Sigmoid colon (tissue), 7 donors: ENCODE data around the gene COQ8A. TPM values are rescaled to one million over a fixed set of nuclear protein-coding genes. Genes with fewer than 3 reads are reported as not detected.

ENCODE experiments used
- DNase-seq: peaks from one replicate; pipeline ENCODE4 v3.0.0-alpha.2; 2019
- H3K27ac ChIP-seq, 4 donors: fragments of 200-600 bp; sonication (generic); one replicate each; pipeline ENCODE4 v1.5.1; 2016 to 2019; ENCODE audit warnings: mild to moderate bottlenecking in 1 of 4
- H3K27me3 ChIP-seq, 3 donors: fragments of 200-600 bp; sonication (generic); one replicate each; pipeline ENCODE4 v1.5.1; 2019; ENCODE audit warnings: mild to moderate bottlenecking in 1 of 3
- H3K36me3 ChIP-seq, 4 donors: fragments of 200-600 bp; sonication (generic); one replicate each; pipeline ENCODE4 v1.5.1; 2016 to 2019
- H3K4me1 ChIP-seq, 4 donors: fragments of 200-600 bp; sonication (generic); one replicate each; pipeline ENCODE4 v1.5.1; 2017 to 2019
- H3K4me3 ChIP-seq, 4 donors: fragments of 200-600 bp; sonication (generic); one replicate each; pipeline ENCODE4 v1.5.1; 2017 to 2019; ENCODE audit warnings: mild to moderate bottlenecking in 2 of 4, moderate library complexity in 1 of 4
- H3K9me3 ChIP-seq, 4 donors: fragments of 200-600 bp in 3 of 4; sonication (generic) in 3 of 4; one replicate each; pipeline versions ENCODE4 v1.5.1 to v1.6.1; 2013 to 2019
- CTCF ChIP-seq, 4 experiments: fragments of 450-650 bp in 3 of 4; fragments of 200-600 bp in 1 of 4; IDR thresholded peaks; one replicate each; pipeline ENCODE4 v1.5.1; 2016 to 2019; ENCODE audit warnings: antibody characterized with exemption in 4 of 4, mild to moderate bottlenecking in 3 of 4, moderate library complexity in 2 of 4
- EP300 ChIP-seq, 4 donors: sonication (generic); formaldehyde crosslinking; IDR thresholded peaks; one replicate each; pipeline ENCODE4 v1.6.1; 2017; ENCODE audit warnings: antibody characterized with exemption in 4 of 4
- POLR2A ChIP-seq, 2 donors: fragments of 450-650 bp; IDR thresholded peaks; one replicate each; pipeline ENCODE4 v1.6.1; 2016; ENCODE audit warnings: antibody characterized with exemption in 2 of 2, mild to moderate bottlenecking in 2 of 2, moderate library complexity in 2 of 2
- POLR2AphosphoS5 ChIP-seq, 4 donors: sonication (generic); formaldehyde crosslinking; IDR thresholded peaks; one replicate each; pipeline ENCODE4 v1.6.1; 2017; ENCODE audit warnings: antibody characterized with exemption in 4 of 4
- WGBS, 2 donors: extraction: QIAGEN DNeasy Blood & Tissue Kit; methylation state at CpG; one replicate each; pipeline ENCODE4 v1.1.7; 2013; 5-methylcytosine and 5-hydroxymethylcytosine counted together
- intact Hi-C: fragments of 100-400 bp; cut with DNase I; formaldehyde crosslinking; loops from one replicate; pipeline ENCODE4 v1.15.1; 2023
- polyA plus RNA-seq, 3 donors: library from polyadenylated mRNA; stranded (reverse); fragments of 200-250 nt; gene quantifications; one replicate each; pipeline ENCODE4 v1.2.3, GENCODE V29; 2013
- total RNA-seq, 4 donors: library from RNA; depleted of rRNA; stranded (reverse); fragments of >200 nt; gene quantifications; one replicate each; pipeline ENCODE4 v1.1.0, GENCODE V29; 2016
- donor health status: healthy with polysubstance abuse.
- donor health status: Bipolar disorder and iron deficiency.
- donor health status: healthy.

Gene COQ8A
- total and polyA plus RNA-seq, 7 donors = 20.3 to 129 (median 60.2) TPM

GRCh38 chr1:226945858-226946245 lies 5.8 kb downstream of the COQ8A start:
- Histone ChIP-seq H3K36me3 (no peaks in the 10 kb centered on the region), H3K27ac (peak overlapping the region; percentile 42 to 57 (median 51)), H3K9me3 (peaks cover 0 to 3% (median 0%) of the 10 kb centered on the region in 4 donors), H3K27me3 (no peaks in the 10 kb centered on the region), H3K4me3 (no peak overlapping the region), H3K4me1 (peaks cover 0 to 71% (median 64%) of the 10 kb centered on the region in 4 donors)
- intact Hi-C loops = no loop called here
- TF ChIP-seq CTCF (IDR thresholded peaks at IDR 0.05) (no peak), EP300 (IDR thresholded peaks at IDR 0.05) (no peak), POLR2A (IDR thresholded peaks at IDR 0.05) (no peak), POLR2AphosphoS5 (IDR thresholded peaks at IDR 0.05) (no peak)
- DNase-seq = no peak
- WGBS, 2 donors = 19 to 68% methylated on average over 8 of the region's 8 CpGs

DNA sequence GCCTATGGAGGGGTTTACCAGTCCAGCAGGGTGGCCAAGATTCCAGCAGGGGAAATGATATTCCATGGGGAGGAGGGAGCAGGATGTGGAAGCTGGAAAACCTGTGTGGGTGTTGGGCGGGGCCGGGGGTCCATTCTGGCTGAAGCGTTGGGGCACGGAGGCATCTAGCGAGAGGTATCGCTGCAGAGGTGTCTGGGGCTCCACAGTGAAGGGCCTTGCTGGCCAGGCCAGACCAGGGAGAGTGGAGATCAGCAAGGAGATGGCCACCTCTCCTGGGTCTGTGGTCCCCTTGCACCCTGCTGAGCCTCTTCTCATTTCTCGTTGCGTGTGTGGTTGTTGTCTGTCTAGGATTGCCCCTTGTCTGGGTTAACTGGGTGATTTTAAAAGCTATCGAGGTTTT lies 6.2 kb downstream of the COQ8A start:
- 65 to 82% methylated on average over 9 of the region's 9 CpGs for WGBS, 2 donors
- TF ChIP-seq POLR2A (IDR thresholded peaks at IDR 0.05) (no peak), EP300 (IDR thresholded peaks at IDR 0.05) (no peak), POLR2AphosphoS5 (IDR thresholded peaks at IDR 0.05) (no peak), CTCF (IDR thresholded peaks at IDR 0.05) (no peak)
- Histone ChIP-seq H3K9me3 (peaks cover 0 to 3% (median 0%) of the 10 kb centered on the region in 4 donors), H3K36me3 (no peaks in the 10 kb centered on the region), H3K27ac (peak overlapping the region; percentile 42 to 57 (median 51)), H3K4me1 (peaks cover 0 to 69% (median 63%) of the 10 kb centered on the region in 4 donors), H3K4me3 (no peak overlapping the region), H3K27me3 (no peaks in the 10 kb centered on the region)
- intact Hi-C loops = no loop called here
- DNase-seq = no peak

GRCh38 chr1:226946841-226947240 lies 6.7 kb downstream of the COQ8A start:
- no peak for DNase-seq
- H3K4me1 ChIP-seq = peaks cover 0 to 65% (median 61%) of the 10 kb centered on the region in 4 donors
- H3K9me3 ChIP-seq = peaks cover 0 to 3% (median 0%) of the 10 kb centered on the region in 4 donors
- 19 to 69% methylated on average over 3 of the region's 3 CpGs for WGBS, 2 donors
- no peak overlapping the region for H3K4me3 ChIP-seq
- H3K36me3 ChIP-seq = no peaks in the 10 kb centered on the region
- no peak for TF ChIP-seq CTCF (IDR thresholded peaks at IDR 0.05)
- no peak for TF ChIP-seq POLR2AphosphoS5 (IDR thresholded peaks at IDR 0.05)
- no peak for TF ChIP-seq EP300 (IDR thresholded peaks at IDR 0.05)
- TF ChIP-seq POLR2A (IDR thresholded peaks at IDR 0.05) = no peak
- peak overlapping the region; percentile 3 to 55 (median 30) for H3K27ac ChIP-seq
- intact Hi-C loops = no loop called here
- no peaks in the 10 kb centered on the region for H3K27me3 ChIP-seq

DNA sequence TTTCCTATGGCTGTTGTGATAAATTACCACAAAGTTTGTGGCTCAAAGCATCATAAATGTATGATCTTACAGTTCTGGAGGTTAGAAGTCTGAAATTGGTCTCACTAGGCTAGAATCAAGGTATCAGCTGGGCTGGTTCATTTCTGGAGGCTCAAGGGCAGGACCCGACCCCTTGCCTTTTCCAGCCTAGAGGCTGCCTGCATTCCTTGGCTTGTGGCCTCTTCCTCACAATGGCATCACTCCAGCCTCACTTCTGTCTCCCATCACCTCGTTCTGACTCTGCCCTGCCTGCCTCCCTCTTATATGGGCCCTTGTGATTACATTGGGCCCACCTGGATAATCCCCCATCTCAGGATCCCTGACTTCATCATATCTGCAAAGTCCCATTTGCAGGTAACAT lies 8.0 kb downstream of the COQ8A start:
- TF ChIP-seq POLR2A (IDR thresholded peaks at IDR 0.05) = no peak
- no peak for TF ChIP-seq EP300 (IDR thresholded peaks at IDR 0.05)
- no peak for TF ChIP-seq CTCF (IDR thresholded peaks at IDR 0.05)
- TF ChIP-seq POLR2AphosphoS5 (IDR thresholded peaks at IDR 0.05) = no peak
- no peak for DNase-seq
- Histone ChIP-seq H3K4me1 (peaks cover 0 to 61% (median 52%) of the 10 kb centered on the region in 4 donors), H3K9me3 (peaks cover 0 to 3% (median 0%) of the 10 kb centered on the region in 4 donors), H3K4me3 (no peak overlapping the region), H3K36me3 (no peaks in the 10 kb centered on the region), H3K27ac (no peak overlapping the region), H3K27me3 (no peaks in the 10 kb centered on the region)
- intact Hi-C loops = no loop called here
- WGBS, 2 donors = 88 to 89% methylated on average over 2 of the region's 2 CpGs

DNA sequence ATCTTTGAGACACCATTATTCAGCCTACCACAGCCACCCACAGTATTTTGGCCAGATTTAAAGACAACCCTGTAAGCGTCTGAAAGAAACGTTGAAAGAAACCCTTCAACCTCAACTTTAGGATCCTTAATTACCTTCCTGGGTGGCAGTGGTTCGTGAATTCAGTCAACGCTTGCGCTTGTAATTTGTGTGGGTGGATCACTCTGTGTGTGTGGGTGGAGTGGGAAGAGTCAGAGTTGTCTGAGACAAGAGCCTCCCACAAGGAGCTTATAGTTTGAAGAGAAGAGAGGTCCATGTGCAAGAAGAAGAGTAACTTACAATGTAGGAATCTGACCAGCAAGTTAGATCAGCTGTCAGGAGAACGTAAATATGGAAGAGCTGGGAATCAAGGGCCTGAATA lies 8.4 kb downstream of the COQ8A start:
- Histone ChIP-seq H3K9me3 (peaks cover 0 to 3% (median 0%) of the 10 kb centered on the region in 4 donors), H3K27ac (no peak overlapping the region), H3K27me3 (no peaks in the 10 kb centered on the region), H3K36me3 (no peaks in the 10 kb centered on the region), H3K4me1 (peaks cover 0 to 61% (median 52%) of the 10 kb centered on the region in 4 donors), H3K4me3 (no peak overlapping the region)
- no peak for TF ChIP-seq POLR2A (IDR thresholded peaks at IDR 0.05)
- no peak for TF ChIP-seq POLR2AphosphoS5 (IDR thresholded peaks at IDR 0.05)
- no peak for TF ChIP-seq CTCF (IDR thresholded peaks at IDR 0.05)
- no peak for TF ChIP-seq EP300 (IDR thresholded peaks at IDR 0.05)
- DNase-seq = no peak
- intact Hi-C loops = no loop called here
- 93 to 95% methylated on average over 6 of the region's 6 CpGs for WGBS, 2 donors
